ENCODE data around the gene TAF4. TPM values are rescaled to one million over a fixed set of nuclear protein-coding genes. Genes with fewer than 3 reads are reported as not detected.

The TAF4 gene
- total and polyA plus RNA-seq, 2 of the 13 experiments (the other 11 are each of a cell fraction or from before 2014, with no cell fraction given): 5.9 to 12.0 TPM

GRCh38 chr20:62066339-62066982, 780 bp upstream of the TAF4 start (continued):
- TF ChIP-seq ZBTB8A (CRISPR knock-in tag; IDR thresholded peaks at IDR 0.05; ENCODE audit: borderline replicate concordance, low read depth) (no peak), RAD51 (IDR thresholded peaks at IDR 0.05; ENCODE audit: borderline replicate concordance) (no peak), CCAR2 (optimal IDR thresholded peaks at IDR 0.05; ENCODE audit: low read depth, low read length) (peak; percentile 38), PHF5A (CRISPR knock-in tag; IDR thresholded peaks at IDR 0.05; ENCODE audit: low read depth, unreplicated experiment) (no peak), ZNF318 (CRISPR knock-in tag; IDR thresholded peaks at IDR 0.05) (no peak), ARID4A (CRISPR knock-in tag; IDR thresholded peaks at IDR 0.05; ENCODE audit: borderline replicate concordance) (peak; percentile 19), CEBPZ (IDR thresholded peaks at IDR 0.05; ENCODE audit: low read length) (no peak), ZKSCAN5 (CRISPR knock-in tag; IDR thresholded peaks at IDR 0.05) (no peak), ZNF629 (CRISPR knock-in tag; conservative IDR thresholded peaks at IDR 0.05) (no peak), KDM4B (CRISPR knock-in tag; IDR thresholded peaks at IDR 0.05) (no peak; the same call in 1 of the 2 replicates), WIZ (CRISPR knock-in tag; IDR thresholded peaks at IDR 0.05) (no peak), NCOA1 (CRISPR knock-in tag; IDR thresholded peaks at IDR 0.05) (no peak), ZNF720 (CRISPR knock-in tag; IDR thresholded peaks at IDR 0.05) (no peak), GLI4 (CRISPR knock-in tag; IDR thresholded peaks at IDR 0.05; ENCODE audit: borderline replicate concordance) (no peak)

Data from HepG2 (cell line).